Measurements from ENCODE around the gene DCHS1. TPM values are rescaled to one million over a fixed set of nuclear protein-coding genes. Genes with fewer than 3 reads are reported as not detected.
A peak's percentile ranks its signal among the peaks of the same experiment; 100 is the strongest.

DCHS1 gene
- total RNA-seq, 1 donor from 2014 or later, result 22.7 TPM

DNA sequence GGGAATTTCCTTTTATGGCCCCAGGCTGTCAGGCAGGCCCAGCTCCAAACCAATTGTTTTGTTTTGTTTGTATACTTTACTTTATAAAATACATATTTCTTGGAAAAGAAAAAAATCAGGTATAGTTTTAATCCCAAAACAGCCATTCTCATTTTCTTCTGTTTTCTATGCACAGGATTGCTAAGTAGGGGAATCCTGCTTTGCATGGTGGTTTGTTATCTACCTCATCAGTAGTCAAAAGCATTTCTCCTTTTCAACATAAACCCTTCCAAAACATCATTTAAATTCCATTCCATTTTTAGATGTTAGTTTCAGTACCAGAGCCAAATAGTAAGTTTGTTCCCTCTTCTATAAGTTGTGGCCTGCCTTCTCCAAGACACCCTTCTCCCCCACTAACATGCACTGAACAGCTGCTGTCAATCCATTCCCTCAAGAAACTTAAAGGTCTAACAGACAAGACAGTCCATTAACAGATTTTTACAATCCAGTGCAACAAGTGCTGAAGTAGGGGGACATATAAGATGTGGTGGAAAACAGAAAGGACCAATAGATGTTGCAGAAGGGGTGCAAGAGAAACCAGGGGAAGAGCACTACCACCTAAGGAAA is 48.3 kb downstream of the DCHS1 start:
- DNase-seq (ENCODE audit: low spot score), result no peak
- ATAC-seq, result no peak
- intact Hi-C loops (cut with DNase I), result no loop called here

DNA sequence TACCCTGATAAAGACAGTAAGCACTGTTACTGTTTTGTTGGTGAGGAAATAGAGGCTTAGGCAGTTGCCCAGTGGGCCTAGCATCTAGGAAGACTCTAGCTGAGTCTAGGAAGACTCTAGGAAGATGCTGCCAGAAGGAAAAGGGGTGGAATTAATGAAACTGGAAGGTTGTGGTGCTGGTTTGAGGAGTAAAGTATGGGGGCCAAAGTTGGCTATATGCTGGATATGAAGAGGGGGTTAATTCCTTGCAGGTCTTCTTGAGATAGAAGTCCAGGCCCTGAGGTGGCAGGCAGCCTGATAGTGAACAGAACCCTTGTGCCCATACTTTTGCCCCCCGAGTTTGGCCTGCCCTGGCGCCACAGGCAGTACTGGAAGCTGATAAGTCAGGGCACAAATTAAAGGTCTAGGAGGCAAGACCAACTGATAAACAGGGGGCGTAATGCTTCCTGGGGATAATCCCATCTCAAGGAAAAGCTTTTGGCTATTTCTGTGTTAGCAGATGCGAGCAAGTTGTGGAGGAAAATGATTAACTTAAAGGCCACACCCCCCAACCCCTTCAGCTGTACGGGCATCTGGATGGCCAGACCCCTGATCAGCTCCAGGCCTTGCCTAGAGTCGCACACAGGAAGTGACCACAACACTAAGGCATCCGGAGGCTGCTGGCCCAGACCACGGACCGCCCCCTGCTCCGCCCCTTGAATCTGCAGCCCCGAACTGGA is 49.0 kb downstream of the DCHS1 start:
- peak; percentile 96 for DNase-seq (ENCODE audit: low spot score)
- intact Hi-C loops (cut with DNase I), result no loop called here
- peak; percentile 90 for ATAC-seq

DNA sequence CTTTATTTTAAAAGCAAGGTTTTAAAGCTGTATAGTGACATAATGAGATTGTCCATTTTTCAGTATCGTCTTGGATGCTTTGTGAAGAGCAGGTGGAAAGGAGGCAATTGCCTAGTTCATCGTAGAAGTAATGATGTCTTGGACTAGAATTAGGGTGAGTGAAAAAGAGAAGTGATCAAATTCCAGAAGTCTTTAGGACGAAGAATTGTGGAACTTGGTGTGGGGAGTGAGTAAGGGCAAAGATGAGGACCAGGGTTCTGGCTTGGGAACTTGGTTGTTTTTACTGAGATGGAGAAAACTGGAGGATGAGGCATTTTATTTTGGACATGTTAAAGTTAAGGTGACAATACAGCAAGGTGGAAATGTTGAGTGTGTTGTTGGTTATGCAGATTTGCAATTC is 50.8 kb downstream of the DCHS1 start:
- intact Hi-C loops (cut with DNase I), result no loop called here
- no peak for ATAC-seq
- DNase-seq (ENCODE audit: low spot score), result no peak

DNA sequence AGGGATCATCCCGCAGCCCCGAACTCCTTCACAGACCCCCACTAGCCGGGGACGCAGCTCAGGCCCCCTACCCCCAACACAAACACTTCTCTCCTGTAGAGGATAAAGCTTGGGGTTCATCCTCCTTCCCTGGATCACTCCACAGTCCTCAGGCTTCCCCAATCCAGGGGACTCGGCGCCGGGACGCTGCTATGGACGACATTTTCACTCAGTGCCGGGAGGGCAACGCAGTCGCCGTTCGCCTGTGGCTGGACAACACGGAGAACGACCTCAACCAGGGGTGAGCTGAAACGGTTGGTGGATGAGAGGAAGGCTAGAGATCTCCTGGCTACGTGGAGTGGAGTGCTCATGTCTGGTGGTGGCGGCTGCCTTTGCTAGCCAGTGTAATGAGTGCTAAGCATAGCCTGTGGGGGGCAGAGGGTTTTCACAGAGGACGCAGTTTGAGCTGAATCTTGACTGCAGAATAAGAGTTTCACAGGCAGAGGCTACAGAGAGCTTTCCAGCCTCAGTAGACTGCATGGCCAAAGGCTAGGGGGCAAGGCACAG is 51.5 kb downstream of the DCHS1 start:
- DNase-seq (ENCODE audit: low spot score), result no peak
- peak; percentile 71 for ATAC-seq
- intact Hi-C loops (cut with DNase I), result no loop called here

DNA sequence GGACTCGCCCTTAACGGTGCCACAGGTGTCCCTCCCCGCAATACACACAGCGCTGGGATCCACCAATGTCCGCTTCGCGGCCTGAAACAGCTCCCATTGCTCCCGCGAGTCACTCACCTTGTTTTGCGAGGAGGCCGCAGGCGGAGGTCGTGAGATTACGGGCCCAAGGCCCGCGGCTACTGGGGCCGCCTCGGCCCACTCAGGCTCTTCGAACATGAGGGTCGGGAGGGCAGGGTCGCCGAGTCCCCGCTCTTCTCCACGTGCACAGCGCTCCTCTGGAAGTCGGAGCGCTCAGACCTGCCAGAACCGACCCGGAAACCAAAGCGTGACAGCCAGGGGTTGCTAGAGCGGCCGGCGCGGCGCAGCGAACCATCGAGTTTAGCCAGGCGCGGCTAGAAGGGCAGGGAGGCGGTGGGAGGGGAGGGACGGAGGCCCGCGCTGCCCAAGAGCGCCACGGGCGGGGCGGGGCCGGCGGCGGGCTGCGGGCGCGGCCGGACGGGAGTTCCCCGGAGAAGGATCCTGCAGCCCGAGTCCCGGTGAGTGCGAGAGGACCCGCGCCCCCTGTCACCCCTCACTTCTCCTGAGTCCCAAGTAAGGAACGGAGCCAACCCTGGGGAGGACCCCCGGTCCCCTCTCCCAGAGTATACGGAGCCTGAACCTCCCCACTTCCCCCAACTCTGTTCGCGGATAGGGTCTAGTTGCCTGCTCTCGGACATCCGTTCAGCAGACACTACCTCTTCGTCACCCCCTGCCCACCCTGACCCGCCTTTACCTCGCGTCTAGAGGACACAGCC is 52.1 kb downstream of the DCHS1 start, which contains the start of the genes ILK and RRP8:
ILK (plus strand) TSS at position 488 of the 794 bp plus-strand sequence. CDS start 498 bp downstream, outside the sequence.
RRP8 (minus strand) TSS at position 330 of the 794 bp plus-strand sequence; CDS start at position 216, 114 bp downstream.
- intact Hi-C loops (cut with DNase I), result no loop called here
- DNase-seq (ENCODE audit: low spot score), result peak; percentile 94
- peak; percentile 92 for ATAC-seq

DNA sequence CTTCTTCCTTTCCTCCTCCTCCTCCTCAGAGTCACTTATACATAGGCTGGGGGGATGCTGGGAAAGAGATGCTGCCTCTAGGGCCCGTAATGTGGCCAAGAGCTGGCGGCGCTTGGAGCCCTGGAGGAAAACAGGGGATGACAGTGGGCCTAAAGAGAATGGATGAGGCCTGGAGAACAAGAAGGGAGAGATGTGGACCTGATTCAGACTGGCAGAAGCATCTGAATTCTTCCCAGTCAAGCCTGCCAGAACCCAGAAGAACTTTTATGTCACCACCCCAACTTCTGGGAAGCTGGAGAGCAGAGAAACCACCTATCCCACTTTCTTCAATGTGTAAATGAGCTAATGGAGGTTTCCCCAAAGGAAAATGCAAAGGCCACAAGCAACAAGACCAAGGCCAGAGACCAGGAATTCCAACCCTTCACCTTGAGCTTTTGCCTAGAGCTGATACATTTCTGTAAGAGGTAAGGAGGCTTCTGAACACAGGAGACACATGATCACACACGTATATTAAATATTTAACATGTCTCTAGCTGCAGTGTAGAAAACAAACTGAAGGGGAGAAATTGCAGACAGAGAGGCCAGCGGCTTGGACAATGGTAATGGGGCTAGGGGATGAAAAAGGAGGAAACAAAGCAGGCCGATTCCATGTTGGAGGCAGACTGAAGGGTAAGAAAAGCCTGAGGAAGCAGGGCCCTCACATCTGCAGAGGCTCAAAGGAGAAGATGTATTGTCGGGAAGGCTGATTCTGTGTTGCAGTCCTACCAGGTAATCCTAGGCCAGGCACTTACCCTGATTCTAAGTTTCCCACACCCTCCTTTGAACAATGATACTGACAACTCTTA is 53.3 kb downstream of the DCHS1 start:
- intact Hi-C loops (cut with DNase I), result no loop called here
- DNase-seq (ENCODE audit: low spot score) (no peak), ATAC-seq (no peak)

DNA sequence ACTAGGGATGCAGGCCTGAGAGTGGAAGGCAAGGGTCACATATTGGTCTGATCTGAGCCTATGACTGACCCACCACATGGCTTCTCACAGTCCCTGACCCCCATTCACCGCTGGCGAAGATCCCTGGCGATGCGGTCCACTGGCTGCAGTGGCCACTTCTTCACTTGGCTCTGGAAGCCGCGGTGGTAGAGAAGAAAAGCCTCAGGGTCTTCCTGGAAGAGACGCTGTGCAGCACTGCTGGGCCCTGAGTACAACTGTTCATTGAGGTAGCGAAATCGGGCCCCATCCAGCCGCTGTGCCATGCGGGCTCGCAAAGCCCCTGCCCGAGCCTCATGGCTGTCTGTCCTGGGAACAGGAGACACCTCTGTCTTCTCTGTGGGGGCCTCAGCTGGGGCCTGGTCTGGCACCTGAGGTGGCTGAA is 54.6 kb downstream of the DCHS1 start:
- ATAC-seq (no peak), DNase-seq (ENCODE audit: low spot score) (no peak)
- intact Hi-C loops (cut with DNase I), result no loop called here

DNA sequence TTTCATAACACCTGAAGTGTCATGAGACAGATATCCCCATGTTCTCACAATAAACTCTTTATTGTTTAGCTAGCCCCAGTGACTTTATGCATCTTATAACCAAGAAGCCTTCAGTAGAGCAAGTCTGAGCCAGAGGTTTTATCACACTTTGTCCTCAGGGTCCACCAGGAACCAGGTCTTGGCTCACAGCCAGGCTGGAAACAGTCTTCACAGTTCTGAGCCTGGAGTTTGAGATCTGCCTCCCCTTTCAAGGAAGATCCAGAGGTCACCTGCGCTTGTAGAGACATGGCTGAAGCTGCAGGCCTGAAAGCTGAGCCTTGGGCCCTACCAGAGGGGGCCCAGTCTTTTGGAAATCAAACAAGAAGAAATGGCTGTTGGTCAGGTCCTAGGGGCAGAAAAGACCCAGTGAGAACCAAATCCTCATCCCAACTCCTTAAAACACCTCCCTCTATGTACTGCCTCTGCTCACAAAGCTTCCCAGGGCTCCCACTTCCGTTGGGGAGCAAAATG is 55.7 kb downstream of the DCHS1 start:
- DNase-seq (ENCODE audit: low spot score) (no peak), ATAC-seq (no peak)
- intact Hi-C loops (cut with DNase I), result no loop called here

DNA sequence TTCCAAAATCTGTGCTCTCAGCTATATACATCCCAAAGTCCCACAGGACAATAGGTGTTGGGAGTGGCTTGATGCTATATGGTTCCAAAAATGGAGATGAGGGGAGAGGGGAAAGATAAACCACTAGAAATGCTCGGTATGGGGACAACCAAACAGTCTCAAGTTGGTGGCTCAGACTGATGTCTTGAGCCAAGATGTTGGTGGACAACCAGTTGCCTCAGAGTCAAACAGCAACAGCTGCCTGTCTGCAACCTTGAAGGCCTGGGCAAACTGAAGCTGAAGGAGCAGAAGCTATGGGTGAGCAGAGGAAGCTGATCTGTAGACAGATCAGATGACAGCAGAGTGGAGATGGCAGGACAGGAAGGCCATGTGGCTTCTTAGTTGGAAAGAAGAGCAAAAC is 56.2 kb downstream of the DCHS1 start:
- no peak for DNase-seq (ENCODE audit: low spot score)
- intact Hi-C loops (cut with DNase I), result no loop called here
- no peak for ATAC-seq

DNA sequence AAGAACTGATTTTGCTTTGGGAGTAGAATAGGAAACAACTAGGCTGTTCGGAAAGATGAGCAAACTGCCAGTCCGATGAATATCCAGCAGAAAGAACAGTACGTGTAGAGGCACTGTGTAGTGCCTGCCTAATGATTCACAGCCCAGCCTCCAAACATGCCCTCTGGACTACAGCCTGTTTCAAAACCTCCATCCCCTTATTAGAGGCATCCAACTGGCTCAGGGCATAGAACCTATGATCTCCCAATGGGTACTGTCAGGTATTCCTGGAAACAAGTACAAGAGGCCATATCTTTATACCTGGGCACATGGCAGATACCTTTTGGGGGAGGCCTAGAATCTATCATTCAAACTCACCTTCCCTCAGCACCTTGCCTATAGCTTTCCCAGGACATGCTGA is 57.1 kb downstream of the DCHS1 start:
- intact Hi-C loops (cut with DNase I), result no loop called here
- no peak for ATAC-seq
- no peak for DNase-seq (ENCODE audit: low spot score)

DNA sequence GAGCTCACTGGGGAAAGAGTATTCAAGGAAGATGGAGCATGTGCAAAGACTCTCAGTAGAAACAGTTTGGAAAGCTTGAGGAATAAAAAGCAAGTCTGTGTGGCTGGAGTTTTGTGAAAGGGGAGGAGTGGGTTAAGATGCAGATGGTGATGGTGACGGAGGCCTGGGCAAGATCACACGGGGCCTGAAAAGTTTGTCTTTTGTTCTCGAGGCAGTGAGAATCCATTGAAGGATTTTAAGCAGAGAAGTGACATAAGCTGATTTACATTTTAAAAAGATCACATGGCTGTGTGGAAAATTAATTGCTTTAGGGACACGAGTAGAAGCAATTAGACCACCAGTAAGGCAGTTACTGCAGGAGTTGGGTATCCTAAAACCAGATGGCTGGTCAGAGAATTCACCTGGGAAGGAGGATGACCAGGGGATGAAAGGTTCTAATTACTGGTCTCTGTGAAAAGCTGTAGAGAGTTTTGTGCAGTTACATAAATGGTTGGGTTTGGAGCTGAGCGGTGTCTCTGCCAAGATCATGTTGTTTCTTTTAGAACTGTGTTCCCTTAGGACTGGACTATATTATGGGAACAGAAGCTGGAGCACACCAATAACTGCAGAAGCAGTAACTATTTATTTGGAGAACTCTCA is 59.3 kb downstream of the DCHS1 start:
- intact Hi-C loops (cut with DNase I), result no loop called here
- DNase-seq (ENCODE audit: low spot score) (no peak), ATAC-seq (peak; percentile 85)

DNA sequence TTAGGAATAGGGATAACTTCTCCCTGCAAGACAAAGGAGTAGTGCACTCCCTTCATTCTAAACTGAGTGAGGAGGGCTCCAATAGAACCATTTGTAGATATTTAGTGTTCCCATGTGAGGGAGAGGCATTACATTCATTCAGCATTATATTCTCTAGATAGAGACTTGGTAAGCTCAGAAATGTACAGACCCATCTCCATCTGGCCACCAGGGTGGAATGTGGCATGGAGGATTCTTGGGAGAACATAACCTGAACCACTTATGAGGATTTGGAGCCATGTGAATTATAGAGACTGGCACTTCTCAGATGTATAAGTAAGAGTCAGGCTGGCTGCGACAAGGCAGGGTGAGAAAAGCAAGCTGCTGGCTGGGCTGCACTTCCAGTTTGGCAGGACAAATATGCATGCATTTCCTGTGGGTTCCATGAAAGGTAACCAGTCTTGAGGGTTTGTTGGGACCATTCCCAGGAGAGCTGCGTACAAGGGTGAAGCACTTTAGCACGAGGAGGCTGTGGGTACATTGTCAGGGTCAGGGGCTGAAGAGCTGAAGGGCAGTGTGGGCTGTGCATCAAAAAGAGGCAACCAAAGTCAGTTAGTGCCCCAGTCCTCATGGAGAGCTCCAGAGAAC is 61.4 kb downstream of the DCHS1 start:
- DNase-seq (ENCODE audit: low spot score), result no peak
- no peak for ATAC-seq
- intact Hi-C loops (cut with DNase I), result no loop called here

DNA sequence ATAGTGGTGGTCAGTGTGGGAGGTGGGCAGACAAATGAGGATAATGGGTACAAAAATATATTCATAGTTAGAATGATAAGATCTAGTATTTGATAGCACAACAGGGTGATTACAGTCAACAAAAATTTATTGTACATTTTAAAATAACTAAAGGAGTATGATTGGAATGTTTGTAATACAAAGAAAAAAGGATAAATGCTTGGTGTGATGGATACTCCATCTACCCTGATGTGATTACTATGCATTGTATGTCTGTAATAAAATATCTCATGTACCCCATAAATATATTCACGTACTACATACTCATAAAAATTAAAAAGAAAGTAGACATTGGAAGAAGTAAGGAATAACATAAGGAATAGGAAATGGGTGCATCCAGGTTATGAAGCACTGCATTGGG is 67.6 kb downstream of the DCHS1 start:
- no peak for ATAC-seq

DNA sequence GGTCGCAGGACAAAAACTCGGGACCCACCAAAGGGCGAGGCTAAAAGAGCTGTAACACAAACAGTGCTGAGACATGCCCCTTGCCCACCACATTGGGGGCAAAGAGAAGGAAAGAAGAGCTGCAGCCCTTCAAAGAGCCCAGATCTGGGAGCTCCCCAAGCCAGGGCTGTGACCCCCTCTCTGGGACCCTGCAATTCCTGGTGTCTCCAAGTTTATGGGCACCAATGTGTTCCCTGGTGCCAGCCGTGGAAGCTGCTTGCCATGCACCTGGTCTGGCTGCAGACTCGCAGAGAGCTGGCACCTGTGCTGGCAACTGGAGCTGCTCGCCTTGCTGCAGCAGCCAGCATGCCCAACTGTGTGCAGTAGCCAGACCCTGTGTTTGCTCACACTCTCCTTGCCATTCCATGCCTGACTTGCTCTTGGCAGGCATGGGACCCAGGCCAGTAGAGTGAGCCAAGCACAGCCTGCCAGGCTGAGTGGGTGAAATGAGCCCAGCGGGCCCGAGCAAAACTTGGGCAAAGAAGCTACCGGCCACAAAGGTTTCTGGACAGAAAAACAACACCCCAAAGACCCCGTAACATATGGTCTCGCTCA is 68.2 kb downstream of the DCHS1 start:
- ATAC-seq, result no peak
- no peak for DNase-seq (ENCODE audit: low spot score)
- intact Hi-C loops (cut with DNase I), result no loop called here

More for the DNA sequence above, 67.6 kb downstream of the DCHS1 start:
- intact Hi-C loops (cut with DNase I), result no loop called here
- no peak for DNase-seq (ENCODE audit: low spot score)

DNA sequence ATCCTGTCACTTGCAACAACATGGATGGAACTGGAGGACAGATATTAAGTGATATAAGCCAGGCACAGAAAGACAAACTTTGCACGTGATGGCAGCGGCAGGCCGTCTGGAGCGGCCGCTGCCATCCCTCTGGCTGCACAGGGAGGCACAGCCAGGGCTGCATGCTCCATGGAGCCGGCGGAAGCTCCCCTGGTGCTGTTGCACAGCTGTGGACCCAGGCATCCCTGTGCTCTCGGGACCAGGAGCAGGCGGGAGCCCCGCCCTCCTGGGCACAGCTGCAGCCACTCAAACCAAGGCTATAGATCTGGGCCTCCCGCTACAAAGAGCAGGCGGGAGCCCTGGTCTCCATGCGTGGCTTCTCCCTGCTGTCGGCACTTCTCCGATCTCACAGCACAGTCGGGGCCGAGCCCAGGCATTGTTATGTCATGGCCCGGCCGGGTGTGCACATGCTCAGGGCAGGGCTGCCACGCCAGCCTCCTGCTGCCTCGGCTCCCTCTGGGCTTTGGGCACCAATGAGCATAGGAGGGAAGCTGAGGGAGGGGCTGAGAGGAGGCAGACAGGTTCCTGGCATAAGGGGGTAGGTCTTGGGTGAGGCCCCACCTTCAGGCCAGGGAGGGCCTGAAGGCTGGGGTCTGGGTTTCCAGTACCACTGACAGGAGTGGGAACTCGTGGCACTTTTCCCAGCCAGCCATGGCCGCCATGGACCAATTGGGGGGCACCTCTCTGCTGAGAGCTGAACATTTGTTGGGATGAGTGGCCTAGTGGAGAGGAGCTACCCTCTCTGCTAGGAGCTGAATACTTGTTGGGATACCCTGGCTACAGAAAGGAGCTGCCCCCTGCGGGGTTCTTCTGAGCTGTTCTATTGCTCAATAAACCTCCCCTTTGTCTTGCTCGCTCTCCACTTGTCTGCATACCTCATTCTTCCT is 68.9 kb downstream of the DCHS1 start:
- DNase-seq (ENCODE audit: low spot score) (no peak), ATAC-seq (peak; percentile 41)
- intact Hi-C loops (cut with DNase I), result no loop called here

DNA sequence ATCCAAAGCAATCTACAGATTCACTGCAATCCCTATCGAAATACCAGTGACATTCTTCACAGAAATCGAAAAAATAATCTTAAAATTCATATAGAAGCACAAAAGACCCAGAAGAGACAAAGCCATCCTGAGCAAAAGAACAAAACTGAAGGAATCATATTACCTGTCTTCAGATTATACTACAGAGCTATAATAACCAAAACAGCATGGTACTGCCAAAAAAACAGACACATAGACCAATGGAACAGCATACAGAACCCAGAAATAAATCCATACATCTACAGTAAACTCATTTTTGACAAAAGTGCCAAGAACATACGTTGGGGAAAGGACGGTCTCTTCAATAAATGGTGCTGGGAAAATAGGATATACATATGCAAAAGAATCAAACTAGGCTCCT is 71.1 kb downstream of the DCHS1 start:
- ATAC-seq (no peak), DNase-seq (ENCODE audit: low spot score) (no peak)
- intact Hi-C loops (cut with DNase I), result no loop called here
